Chondrocyte (in vitro differentiated cells): Measurements from ENCODE around the gene ICAM2. TPM values are rescaled to one million over a fixed set of nuclear protein-coding genes. Genes with fewer than 3 reads are reported as not detected.
"Not testable (repeated sequence)": the region's sequence is repeated elsewhere in the genome, so short reads cannot be mapped to it uniquely, and the experiment has no call there.

Source experiments
- DNase-seq: peaks from one replicate; pipeline ENCODE4 v3.0.0; 2021; ENCODE audit warnings: mixed read lengths, low spot score
- H3K27ac Mint-ChIP-seq: one replicate; pipeline ENCODE4 v1.8.0; 2021; ENCODE audit warnings: mild to moderate bottlenecking, moderate library complexity, mixed read lengths; ENCODE audit not compliant: unreplicated experiment
- H3K27me3 Mint-ChIP-seq: 2 replicates; pipeline ENCODE4 v1.8.0; 2021; ENCODE audit warnings: low read depth, mixed read lengths
- H3K36me3 Mint-ChIP-seq: 2 replicates; pipeline ENCODE4 v1.8.0; 2021; ENCODE audit warnings: low read depth, mixed read lengths
- H3K4me1 Mint-ChIP-seq: 2 replicates; pipeline ENCODE4 v1.8.0; 2021; ENCODE audit warnings: low read depth, mild to moderate bottlenecking, mixed read lengths
- H3K4me3 Mint-ChIP-seq: one replicate; pipeline ENCODE4 v1.8.0; 2021; ENCODE audit warnings: mild to moderate bottlenecking, moderate library complexity, mixed read lengths; ENCODE audit not compliant: unreplicated experiment
- H3K9me3 Mint-ChIP-seq: 2 replicates; pipeline ENCODE4 v1.8.0; 2021; ENCODE audit warnings: low read depth, mixed read lengths
- CTCF ChIP-seq: fragments of 200-600 bp; sonication (generic); IDR thresholded peaks from 2 replicates; pipeline ENCODE4 v1.5.0; 2021; ENCODE audit warnings: antibody characterized with exemption, mild to moderate bottlenecking, moderate library complexity
- total RNA-seq: library from RNA; stranded (reverse); gene quantifications from 3 replicates; pipeline ENCODE4 v1.2.1, GENCODE V29; 2021

The ICAM2 gene
- total RNA-seq, 1 donor from 2014 or later: not detected

- peak overlapping the region; percentile 19 for H3K27ac Mint-ChIP-seq
- H3K9me3 Mint-ChIP-seq: peaks cover 11% of the 10 kb centered on the region
- H3K27me3 Mint-ChIP-seq: peaks cover 2% of the 10 kb centered on the region
- peaks cover 4% of the 10 kb centered on the region for H3K36me3 Mint-ChIP-seq
- no peak overlapping the region for H3K4me3 Mint-ChIP-seq
- DNase-seq: no peak
- no peak for TF ChIP-seq CTCF
- H3K4me1 Mint-ChIP-seq: peaks cover 36% of the 10 kb centered on the region
These were observed 36.2 kb downstream of the ICAM2 start for GRCh38 chr17:63984236-63984635.

- Mint-ChIP-seq H3K27me3 (no peaks in the 10 kb centered on the region), H3K27ac (no peak overlapping the region), H3K4me3 (no peak overlapping the region), H3K4me1 (peaks cover 28% of the 10 kb centered on the region), H3K9me3 (peaks cover 11% of the 10 kb centered on the region), H3K36me3 (peaks cover 4% of the 10 kb centered on the region)
- no peak for DNase-seq
- no peak for TF ChIP-seq CTCF
These were observed 37.1 kb downstream of the ICAM2 start for GRCh38 chr17:63983320-63983719.

- H3K27ac Mint-ChIP-seq, DNase-seq, H3K4me3 Mint-ChIP-seq, H3K36me3 Mint-ChIP-seq, H3K27me3 Mint-ChIP-seq: not testable (repeated sequence)
- peaks cover 28% of the 10 kb centered on the region for H3K4me1 Mint-ChIP-seq
- H3K9me3 Mint-ChIP-seq: peaks cover 11% of the 10 kb centered on the region
These were observed 37.8 kb downstream of the ICAM2 start for GRCh38 chr17:63982641-63983040.

- Mint-ChIP-seq H3K9me3 (peaks cover 11% of the 10 kb centered on the region), H3K4me3 (no peak overlapping the region), H3K36me3 (peaks cover 6% of the 10 kb centered on the region), H3K27me3 (peaks cover 4% of the 10 kb centered on the region), H3K4me1 (peaks cover 21% of the 10 kb centered on the region), H3K27ac (no peak overlapping the region)
- DNase-seq: no peak
- no peak for TF ChIP-seq CTCF
These were observed 41.9 kb downstream of the ICAM2 start for GRCh38 chr17:63978272-63979200.

GRCh38 chr17:63976702-63977101 lies 43.7 kb downstream of the ICAM2 start:
- no peak for TF ChIP-seq CTCF
- Mint-ChIP-seq H3K27me3 (peaks cover 4% of the 10 kb centered on the region), H3K27ac (no peak overlapping the region), H3K4me3 (no peak overlapping the region), H3K9me3 (peaks cover under 1% of the 10 kb centered on the region), H3K4me1 (peaks cover 18% of the 10 kb centered on the region), H3K36me3 (peaks cover 2% of the 10 kb centered on the region)
- DNase-seq: no peak
